Measurements from ENCODE around the gene RNF130. TPM values are rescaled to one million over a fixed set of nuclear protein-coding genes. Genes with fewer than 3 reads are reported as not detected.

The RNF130 gene
- polyA plus RNA-seq, 1 experiment: 32.7 TPM

- ChIA-PET POLR2A (no interaction called here), CTCF (no interaction called here)
- no peak for TF ChIP-seq CTCF (IDR thresholded peaks at IDR 0.05; ENCODE audit: insufficient read depth, low read depth, low read length)
- H3K36me3 ChIP-seq (ENCODE audit: control insufficient read depth, insufficient read depth, low read length): peaks cover 2% of the 10 kb centered on the region; the same call in 1 of the 2 replicates
- no peaks in the 10 kb centered on the region for H3K27me3 ChIP-seq (ENCODE audit: control insufficient read depth, insufficient read depth, low read length)
- H3K4me3 ChIP-seq (ENCODE audit: low read depth, low read length): no peak overlapping the region
- no peak for DNase-seq (ENCODE audit: low read depth)
These were observed 57.9 kb downstream of the RNF130 start for GRCh38 chr5:180013678-180014077.

GRCh38 chr5:180012316-180012715 lies 59.2 kb downstream of the RNF130 start:
- no peak for TF ChIP-seq CTCF (IDR thresholded peaks at IDR 0.05; ENCODE audit: insufficient read depth, low read depth, low read length)
- ChIA-PET POLR2A (no interaction called here), CTCF (interaction anchor here (1.5 kb wide), 1 partner anchor 10 kb away, joined by 4 read pairs; no protein-coding TSS in a partner anchor)
- Histone ChIP-seq H3K27me3 (ENCODE audit: control insufficient read depth, insufficient read depth, low read length) (no peaks in the 10 kb centered on the region), H3K4me3 (ENCODE audit: low read depth, low read length) (no peak overlapping the region), H3K36me3 (ENCODE audit: control insufficient read depth, insufficient read depth, low read length) (peaks cover 2% of the 10 kb centered on the region; the same call in 1 of the 2 replicates)
- no peak for DNase-seq (ENCODE audit: low read depth)

- H3K4me3 ChIP-seq (ENCODE audit: low read depth, low read length): no peak overlapping the region
- H3K27me3 ChIP-seq (ENCODE audit: control insufficient read depth, insufficient read depth, low read length): no peaks in the 10 kb centered on the region
- DNase-seq (ENCODE audit: low read depth): no peak
- no peak for TF ChIP-seq CTCF (IDR thresholded peaks at IDR 0.05; ENCODE audit: insufficient read depth, low read depth, low read length)
- CTCF ChIA-PET: no interaction called here
- POLR2A ChIA-PET: no interaction called here
- H3K36me3 ChIP-seq (ENCODE audit: control insufficient read depth, insufficient read depth, low read length): peaks cover 2% of the 10 kb centered on the region; the same call in 1 of the 2 replicates
These were observed 60.9 kb downstream of the RNF130 start for GRCh38 chr5:180010636-180011035.

GRCh38 chr5:180009581-180009980 lies 62.0 kb downstream of the RNF130 start:
- Histone ChIP-seq H3K36me3 (ENCODE audit: control insufficient read depth, insufficient read depth, low read length) (peaks cover 2% of the 10 kb centered on the region; the same call in 1 of the 2 replicates), H3K4me3 (ENCODE audit: low read depth, low read length) (no peak overlapping the region), H3K27me3 (ENCODE audit: control insufficient read depth, insufficient read depth, low read length) (no peaks in the 10 kb centered on the region)
- POLR2A ChIA-PET: no interaction called here
- TF ChIP-seq CTCF (IDR thresholded peaks at IDR 0.05; ENCODE audit: insufficient read depth, low read depth, low read length): no peak
- no peak for DNase-seq (ENCODE audit: low read depth)
- CTCF ChIA-PET: no interaction called here

- CTCF ChIA-PET: no interaction called here
- H3K27me3 ChIP-seq (ENCODE audit: control insufficient read depth, insufficient read depth, low read length): no peaks in the 10 kb centered on the region
- no peak overlapping the region for H3K4me3 ChIP-seq (ENCODE audit: low read depth, low read length)
- POLR2A ChIA-PET: no interaction called here
- no peak for DNase-seq (ENCODE audit: low read depth)
- H3K36me3 ChIP-seq (ENCODE audit: control insufficient read depth, insufficient read depth, low read length): peaks cover 2% of the 10 kb centered on the region; the same call in 1 of the 2 replicates
- TF ChIP-seq CTCF (IDR thresholded peaks at IDR 0.05; ENCODE audit: insufficient read depth, low read depth, low read length): no peak
These were observed 63.1 kb downstream of the RNF130 start for GRCh38 chr5:180008433-180008832.
